IPS DF 19.7 (cell line): ENCODE results near the gene UVSSA.
"Not testable (repeated sequence)": the region's sequence is repeated elsewhere in the genome, so short reads cannot be mapped to it uniquely, and the experiment has no call there.

Experiments used
- DNase-seq: peaks from one replicate; pipeline ENCODE4 v3.0.0-alpha.2; 2013; ENCODE audit warnings: low read depth, low spot score

Gene UVSSA

DNA sequence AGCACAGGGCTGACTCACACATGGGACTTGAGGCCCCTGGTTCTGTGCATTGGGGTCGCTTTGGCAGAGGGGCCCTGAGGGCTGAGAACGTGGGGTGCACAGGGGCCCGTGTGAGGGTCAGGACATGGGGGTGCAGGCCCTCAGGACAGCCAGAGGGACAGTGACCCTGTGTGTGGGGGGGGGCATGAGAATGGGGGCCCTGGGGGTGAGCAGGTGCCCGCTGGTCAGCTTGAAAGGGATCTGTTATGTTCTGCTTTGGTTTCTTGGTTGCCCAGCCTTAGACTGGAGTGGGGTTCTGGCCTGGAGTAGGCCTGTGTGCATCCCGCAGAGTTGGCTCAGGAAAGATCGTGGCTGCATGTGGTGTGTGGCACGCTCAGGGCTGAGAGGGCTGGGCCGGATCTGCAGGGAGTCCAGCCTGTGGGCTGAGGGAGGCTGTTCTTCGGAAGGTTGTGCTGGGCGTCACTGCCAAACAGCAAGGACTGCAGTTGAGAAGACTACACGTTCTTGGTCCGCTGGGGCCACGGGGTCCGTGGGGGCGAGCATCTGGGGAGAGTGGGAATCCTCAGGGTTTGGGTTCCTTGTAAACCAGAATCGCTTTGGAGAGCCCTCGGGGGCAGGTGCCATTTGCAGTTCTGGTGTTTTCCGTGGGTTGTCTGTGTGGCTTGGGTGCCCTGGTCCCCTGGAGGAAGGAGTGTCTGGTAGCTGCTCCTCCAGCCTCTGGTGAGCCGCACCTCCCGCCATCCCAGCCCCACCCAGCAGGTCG lies 15.2 kb upstream of the UVSSA start:
- DNase-seq, result no peak

DNA sequence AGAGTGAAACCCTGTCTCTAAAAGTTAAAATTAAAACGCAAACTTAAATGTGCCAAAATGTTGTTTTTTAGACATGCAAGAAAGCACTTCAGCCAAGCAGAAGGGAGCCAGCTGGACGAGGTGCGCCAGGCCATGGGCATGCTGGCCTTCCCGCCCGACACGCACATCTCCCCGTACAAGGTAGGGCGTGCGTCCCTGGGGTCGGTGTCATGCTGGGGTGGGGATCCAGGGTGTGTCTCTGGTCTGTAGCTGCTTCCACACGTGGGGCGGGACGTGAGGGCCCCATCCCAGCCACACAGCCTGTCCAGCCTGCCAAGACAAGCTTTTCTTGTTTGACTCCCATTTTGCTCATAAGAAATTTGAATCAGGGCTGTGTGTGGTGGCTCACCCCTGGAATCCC lies 14.3 kb upstream of the UVSSA start:
- DNase-seq, result no peak

DNA sequence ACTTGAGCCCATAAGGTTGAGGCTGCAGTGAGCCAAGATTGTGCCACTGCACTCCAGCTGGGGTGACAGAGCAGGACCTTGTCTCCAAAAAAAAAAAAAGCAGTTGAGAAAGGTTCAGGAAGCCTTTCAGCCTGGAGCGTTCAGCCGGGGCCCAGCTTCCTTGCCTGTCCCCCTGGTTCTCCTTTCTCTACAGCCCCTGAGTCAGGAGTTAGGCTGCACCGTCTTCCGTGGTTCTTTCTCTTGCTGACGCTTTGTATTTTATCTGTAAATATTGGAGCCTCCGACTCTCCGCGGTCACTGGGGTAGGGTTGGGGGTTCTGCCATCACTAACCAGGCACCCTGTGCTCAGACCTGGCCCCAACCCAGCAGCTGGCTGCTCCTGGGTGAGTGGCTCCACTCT lies 13.8 kb upstream of the UVSSA start:
- no peak for DNase-seq

DNA sequence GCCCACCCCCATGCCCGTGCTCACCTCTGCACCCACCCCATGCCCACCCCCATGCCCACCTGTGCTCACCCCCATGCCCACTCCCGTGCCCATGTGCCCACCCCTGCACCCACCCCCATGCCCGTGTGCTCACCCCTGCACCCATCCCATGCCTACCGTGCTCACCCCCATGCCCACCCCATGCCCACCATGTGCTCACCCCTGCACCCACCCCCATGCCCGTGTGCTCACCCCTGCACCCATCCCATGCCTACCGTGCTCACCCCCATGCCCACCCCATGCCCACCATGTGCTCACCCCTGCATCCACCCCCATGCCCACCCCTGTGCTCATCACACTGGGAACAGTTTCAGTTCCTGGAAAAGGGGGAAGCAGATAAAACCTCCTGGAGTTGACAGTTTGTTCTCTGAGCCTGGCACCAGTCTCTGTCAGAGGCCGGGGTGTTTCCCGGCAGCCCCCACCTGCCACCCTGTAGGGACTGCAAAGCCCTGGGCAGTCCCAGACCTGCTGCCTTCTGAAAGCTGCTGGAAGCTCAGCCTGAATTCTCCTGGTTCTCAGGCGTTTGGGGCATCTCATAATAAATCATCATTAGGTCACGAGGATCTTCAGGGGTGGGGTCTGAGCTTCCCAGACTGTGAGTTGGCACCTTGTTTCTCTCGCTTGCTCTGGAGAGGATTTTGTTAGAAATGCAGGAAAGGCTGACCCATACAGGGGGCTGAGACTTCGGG lies 13.0 kb upstream of the UVSSA start:
- not testable (repeated sequence) for DNase-seq

DNA sequence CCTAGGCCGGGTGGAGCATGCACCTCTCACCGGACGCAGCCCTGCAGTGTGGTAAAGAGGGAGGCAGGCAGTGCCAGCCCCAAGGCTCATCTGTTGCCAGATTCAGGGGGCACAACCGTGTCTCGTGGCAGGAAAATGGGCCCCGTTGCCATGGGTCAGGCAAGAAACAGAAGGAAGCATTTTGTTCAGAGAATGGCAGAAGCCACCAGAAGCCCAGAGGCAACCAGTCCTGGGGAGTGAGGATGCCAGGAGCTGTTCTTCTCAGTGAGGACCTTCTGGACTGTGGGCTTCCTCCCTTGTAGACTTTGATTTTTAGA lies 12.5 kb upstream of the UVSSA start:
- no peak for DNase-seq

DNA sequence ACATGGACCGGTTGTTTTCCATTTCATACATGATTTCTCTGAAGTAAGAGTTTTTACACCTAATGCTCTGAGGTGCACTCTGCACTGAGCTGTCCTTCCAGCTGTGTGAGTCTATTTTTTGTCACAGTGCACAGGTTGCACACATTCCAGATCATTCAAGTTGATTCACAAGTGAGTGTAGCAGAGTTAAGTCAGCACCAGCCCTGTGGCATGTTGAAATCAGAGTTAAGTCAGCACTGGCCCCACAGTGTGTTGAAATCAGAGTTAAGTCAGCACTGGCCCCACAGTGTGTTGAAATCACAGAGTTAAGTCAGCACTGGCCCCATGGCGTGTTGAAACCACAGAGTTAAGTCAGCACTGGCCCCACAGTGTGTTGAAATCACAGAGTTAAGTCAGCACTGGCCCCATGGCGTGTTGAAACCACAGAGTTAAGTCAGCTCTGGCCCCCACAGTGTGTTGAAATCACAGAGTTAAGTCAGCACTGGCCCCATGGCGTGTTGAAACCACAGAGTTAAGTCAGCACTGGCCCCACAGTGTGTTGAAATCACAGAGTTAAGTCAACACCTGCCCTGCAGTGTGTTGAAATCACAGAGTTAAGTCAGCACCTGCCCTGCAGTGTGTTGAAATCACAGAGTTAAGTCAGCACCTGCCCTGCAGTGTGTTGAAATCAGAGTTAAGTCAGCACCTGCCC lies 11.7 kb upstream of the UVSSA start:
- not testable (repeated sequence) for DNase-seq

DNA sequence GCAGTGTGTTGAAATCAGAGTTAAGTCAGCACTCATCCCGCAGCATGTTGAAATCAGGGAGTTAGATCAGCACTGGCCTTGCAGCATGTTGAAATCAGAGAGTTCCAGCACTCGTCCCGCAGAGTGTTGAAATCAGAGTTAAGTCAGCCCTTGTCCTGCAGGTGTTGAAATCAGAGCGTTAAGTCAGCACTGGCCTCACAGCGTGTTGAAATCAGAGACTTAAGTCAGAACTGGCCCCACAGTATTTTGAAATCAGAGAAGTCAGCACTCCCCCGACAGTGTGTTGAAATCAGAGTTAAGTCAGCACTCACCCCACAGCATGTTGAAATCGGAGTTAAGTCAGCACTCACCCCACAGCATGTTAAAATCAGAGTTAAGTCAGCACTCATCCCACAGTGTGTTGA lies 10.9 kb upstream of the UVSSA start:
- DNase-seq, result no peak

DNA sequence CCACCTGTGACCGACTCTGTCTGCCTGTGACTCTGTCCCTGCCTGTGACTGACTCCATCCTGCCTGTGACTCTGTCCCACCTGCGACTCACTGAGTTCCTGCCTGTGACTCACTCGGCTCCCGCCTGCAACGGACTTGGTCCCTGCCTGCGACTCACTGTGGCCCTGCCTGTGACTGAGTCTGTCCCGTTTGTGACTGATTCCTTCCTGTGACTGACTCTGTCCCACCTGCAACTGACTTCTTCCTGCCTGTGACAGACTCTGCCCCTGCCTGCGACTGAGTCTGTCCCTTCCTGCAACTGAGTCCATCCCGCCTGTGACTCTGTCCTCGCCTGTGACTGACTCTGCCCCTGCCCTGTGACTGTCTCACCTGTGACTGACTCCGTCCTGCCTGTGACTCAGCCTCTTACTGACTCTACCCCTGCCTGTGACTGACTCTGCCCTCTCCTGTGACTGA lies 9.6 kb upstream of the UVSSA start:
- no peak for DNase-seq

DNA sequence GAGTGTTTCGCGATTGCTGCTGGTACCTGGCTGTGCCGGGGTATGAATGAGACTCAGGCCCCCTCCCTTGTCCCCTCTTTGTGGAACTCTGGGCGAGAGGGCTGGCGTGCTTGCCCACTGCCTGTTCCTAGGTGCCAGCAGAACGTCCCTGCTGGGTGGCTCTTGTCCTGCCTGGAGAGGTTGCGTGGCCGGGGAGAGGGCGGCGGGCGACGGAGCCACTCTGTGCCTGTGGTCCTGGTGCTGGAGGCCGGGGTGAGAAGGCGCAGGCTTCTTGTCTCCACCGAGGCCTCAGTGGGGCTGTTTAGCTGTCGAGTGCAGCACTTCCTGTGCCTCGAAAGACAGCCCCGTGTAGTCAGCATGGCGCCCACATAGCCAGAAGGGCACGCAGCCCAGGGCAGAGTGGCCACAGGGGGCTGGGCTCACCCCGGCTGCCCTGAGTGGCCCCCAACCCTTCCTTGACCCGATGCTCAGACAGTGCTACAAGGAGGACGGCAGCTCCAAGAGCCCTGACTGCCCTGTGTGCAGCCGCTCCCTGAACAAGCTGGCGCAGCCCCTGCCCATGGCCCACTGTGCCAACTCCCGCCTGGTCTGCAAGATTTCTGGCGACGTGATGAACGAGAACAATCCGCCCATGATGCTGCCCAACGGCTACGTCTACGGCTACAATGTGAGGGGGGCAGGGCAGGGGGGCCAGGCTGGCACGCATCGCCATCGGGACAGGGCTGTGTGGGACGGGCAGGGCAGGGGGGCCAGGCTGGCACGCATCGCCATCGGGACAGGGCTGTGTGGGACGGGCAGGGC lies 8.9 kb upstream of the UVSSA start:
- no peak for DNase-seq

DNA sequence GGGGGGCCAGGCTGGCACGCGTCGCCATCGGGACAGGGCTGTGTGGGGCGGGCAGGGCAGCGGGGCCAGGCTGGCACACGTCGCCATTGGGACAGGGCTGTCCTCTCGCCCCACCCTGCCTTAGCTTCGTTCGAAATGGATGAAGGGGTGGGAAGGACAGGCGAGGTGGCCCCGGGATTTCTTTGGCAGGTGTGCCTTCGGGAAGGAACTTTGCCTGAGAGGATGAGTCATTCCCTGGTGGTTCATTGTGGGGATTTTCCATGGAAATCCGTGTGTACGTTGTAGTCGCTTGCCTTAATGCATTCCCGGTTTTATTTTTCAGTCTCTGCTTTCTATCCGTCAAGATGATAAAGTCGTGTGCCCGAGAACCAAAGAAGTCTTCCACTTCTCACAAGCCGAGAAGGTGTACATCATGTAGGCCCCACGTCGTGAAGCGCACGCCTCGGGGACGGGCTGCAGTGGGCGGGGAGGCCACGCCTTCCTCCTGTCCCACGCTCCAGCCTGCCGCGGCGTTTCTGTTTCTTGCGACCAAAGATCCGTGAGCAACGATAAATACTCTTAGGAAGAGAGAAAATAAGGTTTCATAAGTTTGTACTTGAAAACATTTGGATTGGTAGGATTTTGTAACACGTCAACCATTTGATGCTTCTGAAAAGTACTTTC lies 8.1 kb upstream of the UVSSA start:
- DNase-seq, result no peak

DNA sequence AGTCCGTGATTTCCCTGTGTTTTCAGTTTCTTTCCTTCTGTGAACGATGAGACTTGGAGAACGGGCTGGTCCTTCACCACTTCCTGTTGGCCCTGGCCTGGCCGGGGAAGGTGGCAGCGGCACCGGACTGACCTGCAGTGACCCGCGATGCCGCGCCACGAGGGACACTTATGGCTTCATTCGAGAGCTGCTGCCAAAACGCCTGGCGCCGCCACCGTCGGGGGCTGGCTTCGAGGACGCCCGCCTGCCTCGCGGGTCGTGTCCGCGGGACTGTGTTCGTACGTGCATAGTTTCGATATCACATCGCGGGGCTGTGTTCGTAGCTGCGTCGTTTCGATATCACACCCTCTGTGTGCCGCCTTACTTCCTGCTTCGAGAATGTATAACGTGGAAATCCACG lies 7.5 kb upstream of the UVSSA start:
- no peak for DNase-seq

DNA sequence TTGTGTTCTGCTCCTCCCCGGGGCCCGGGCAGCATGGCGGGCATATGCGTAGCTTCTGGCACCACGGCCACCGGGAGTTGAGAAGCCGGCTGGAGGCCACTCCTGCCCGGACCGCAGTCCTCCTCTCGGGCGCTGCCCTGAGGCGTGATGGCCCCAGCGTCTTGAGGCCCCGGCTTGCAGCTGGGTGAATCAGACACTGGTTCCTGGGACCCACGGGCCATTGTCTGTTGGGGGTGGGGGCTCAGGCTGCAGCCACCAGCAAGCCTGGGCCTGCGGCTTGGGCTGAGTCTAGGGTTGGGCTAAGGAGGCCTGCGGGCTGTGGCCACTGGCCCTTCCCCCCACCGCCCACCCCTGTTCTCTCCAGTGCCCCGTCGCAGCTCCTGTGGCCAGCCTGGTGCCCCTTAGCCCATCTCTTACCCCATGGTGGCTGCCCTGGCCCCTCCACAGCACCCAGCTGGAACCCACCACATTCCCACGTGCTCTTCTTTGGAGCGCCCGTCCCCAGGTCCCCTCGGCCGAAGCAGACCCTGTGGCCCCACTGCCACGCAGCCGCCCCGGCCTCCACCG lies 6.7 kb upstream of the UVSSA start:
- no peak for DNase-seq

DNA sequence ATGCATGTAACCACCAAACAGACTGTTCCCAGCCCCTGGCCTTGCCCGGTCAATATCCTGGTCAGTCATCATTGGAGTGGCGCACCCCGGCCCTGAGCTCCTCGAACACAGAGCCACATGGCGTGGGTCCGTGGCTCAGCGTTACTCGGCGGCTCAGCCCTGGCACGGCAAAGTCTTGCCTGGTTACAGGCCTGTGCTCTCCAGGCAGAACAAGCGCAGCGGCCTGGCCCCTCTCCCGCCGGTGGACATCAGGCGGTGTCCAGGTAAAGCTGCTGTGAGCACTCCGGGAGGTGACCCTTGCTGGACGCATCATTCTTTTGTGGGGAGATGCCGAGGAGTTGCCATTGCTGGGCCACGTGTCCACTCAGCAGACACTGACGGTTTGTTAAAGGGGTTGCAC lies 6.1 kb upstream of the UVSSA start:
- DNase-seq, result no peak

DNA sequence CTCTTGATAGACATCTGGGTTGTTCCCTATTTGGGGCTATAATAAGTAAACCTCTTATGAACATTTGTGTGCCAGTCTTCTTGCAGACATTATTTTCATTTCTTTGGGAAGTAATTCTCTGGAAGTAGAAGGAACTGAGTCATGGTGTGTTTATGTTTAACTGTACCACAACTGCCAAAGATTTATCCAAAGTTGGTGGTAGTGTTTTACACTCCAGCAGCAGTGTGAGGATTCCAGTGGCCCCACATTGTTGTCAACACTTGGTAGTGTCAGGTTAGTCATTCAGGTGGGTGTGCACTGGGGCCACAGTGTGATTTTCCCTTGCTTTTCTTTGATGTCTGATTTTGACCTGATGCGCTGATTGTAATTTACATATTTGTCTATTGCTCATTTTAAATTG lies 5.0 kb upstream of the UVSSA start:
- DNase-seq, result no peak

DNA sequence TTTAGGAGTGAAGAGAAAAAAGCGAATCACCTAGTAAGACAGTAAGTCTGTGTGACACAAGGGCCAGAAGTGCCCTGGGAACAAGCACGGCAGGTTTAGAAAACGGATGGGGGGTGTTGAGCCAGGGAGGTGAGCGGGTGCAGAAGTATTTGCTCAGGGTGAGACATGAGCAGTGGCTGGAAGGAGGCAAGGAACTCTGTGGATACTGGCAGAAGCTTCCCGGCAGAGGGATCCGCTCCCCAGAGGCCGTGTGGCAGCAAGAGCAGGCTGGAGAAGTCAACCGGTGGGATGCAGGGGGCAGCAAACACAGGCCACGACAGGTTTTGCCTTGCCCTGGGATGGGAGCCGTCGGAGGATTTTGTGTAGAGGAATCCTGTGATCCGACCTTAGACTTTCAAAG lies 2.3 kb upstream of the UVSSA start:
- DNase-seq, result no peak

DNA sequence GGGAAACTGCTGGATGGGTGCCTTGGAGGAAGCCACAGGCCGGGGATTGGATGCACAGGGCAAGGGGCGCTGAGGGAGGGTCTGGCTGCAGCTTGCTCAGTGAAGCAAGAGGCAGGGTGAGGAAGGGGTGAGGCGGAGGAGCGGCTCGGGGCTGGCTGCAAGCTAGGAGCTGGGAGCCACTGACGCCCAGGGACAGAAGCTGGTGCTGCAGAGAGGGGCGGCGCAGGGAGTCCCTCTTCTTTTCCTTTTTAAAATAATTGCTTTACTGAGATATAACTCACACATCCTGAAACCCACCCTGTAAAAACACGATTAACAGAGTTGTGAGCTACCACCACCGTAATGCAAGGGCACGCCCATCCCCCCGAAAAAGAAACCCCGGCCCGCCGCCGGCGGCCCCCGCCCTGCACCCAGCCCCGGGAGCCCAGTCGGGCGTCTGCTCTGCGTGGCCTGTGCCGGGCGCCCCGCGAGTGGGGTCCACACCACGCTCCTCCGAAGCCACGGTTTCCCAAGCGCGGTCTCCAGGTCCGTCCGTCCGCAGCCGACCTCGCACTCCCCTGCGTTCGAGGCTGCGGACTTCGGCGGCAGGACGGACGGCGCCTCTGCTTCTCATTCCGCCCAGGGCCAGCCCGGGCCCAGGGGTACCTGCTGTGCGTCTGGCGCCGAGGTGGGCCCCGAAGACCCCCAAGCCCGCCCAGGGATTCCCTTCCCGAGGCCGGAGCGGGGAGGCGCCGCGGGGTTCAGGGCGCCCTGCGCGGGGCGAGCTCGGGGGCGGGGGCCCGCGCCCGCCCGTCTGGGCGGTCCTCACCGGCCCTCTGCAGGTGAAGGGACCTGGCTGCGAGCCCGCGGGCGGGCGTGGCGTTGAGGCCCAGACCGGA lies 866 bp upstream of the UVSSA start:
- DNase-seq, result no peak

DNA sequence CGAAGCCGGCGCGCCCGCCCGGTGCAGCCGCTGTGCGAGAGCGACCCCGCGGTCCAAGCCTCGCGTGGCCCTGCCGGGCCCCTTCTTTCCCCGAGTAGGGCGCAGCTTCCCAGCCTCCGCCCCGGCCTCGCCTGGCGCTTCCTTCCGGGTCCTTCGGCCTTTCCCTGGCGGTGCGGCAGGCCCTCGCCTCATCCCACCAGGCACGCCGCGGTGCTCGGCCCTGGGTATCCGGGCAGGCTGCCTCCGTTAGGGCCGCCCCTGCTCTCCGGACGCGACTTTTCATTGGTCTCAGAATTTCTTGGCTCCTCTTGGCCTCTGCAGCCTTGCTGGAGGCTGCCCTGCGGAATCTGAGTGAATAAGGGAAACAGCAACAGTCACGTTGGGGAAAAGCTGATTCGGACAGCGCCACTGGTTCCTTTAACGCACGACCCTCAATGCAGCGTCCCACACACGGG lies 429 bp downstream of the UVSSA start:
- no peak for DNase-seq

DNA sequence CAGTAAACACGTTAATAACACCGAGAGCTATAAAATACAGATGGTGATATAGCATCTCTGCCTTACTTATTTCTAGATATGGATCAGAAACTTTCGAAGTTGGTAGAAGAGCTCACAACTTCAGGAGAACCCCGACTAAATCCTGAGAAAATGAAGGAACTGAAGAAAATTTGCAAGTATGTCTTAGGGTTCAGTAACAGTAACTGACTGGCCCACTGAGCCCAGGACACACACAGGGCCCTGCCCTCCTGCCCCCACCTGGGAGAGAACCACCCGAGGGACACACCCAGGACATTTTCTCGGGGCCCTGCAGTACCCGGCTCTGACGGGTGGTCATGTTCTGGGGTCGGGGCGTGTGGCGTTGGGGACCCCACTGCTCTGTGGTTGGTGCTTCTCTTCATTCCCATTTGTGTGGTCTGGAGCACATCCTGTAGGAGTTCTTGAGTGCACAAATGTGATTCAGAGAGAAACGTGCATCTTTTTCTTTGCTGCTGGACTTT lies 1.1 kb downstream of the UVSSA start:
- no peak for DNase-seq

DNA sequence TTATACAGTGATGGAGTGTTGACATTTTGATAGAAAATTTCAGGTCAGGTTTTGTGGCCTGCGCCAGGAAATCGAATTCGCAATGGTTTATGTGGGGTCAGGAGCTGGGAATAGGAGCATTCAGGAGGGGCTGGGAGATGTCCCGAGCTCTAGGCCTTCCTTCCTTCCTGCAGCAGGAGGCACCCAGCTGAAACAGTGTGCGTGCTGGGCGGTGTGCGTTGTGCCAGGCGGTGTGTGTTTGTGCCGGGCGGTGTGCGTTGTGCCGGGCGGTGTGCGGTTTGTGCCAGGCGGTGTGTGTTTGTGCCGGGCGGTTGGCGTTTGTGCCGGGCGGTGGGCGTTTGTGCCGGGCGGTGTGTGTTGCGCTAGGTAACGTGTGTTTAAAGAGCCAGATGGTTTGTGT lies 1.7 kb downstream of the UVSSA start:
- DNase-seq, result no peak
